D341Med (cell line): ENCODE results near the gene OBI1.

Source experiments
- DNase-seq: peaks from one replicate; pipeline ENCODE4 v3.0.0; 2012; ENCODE audit warnings: low spot score

OBI1 gene, protein sequence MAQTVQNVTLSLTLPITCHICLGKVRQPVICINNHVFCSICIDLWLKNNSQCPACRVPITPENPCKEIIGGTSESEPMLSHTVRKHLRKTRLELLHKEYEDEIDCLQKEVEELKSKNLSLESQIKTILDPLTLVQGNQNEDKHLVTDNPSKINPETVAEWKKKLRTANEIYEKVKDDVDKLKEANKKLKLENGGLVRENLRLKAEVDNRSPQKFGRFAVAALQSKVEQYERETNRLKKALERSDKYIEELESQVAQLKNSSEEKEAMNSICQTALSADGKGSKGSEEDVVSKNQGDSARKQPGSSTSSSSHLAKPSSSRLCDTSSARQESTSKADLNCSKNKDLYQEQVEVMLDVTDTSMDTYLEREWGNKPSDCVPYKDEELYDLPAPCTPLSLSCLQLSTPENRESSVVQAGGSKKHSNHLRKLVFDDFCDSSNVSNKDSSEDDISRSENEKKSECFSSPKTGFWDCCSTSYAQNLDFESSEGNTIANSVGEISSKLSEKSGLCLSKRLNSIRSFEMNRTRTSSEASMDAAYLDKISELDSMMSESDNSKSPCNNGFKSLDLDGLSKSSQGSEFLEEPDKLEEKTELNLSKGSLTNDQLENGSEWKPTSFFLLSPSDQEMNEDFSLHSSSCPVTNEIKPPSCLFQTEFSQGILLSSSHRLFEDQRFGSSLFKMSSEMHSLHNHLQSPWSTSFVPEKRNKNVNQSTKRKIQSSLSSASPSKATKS

DNA sequence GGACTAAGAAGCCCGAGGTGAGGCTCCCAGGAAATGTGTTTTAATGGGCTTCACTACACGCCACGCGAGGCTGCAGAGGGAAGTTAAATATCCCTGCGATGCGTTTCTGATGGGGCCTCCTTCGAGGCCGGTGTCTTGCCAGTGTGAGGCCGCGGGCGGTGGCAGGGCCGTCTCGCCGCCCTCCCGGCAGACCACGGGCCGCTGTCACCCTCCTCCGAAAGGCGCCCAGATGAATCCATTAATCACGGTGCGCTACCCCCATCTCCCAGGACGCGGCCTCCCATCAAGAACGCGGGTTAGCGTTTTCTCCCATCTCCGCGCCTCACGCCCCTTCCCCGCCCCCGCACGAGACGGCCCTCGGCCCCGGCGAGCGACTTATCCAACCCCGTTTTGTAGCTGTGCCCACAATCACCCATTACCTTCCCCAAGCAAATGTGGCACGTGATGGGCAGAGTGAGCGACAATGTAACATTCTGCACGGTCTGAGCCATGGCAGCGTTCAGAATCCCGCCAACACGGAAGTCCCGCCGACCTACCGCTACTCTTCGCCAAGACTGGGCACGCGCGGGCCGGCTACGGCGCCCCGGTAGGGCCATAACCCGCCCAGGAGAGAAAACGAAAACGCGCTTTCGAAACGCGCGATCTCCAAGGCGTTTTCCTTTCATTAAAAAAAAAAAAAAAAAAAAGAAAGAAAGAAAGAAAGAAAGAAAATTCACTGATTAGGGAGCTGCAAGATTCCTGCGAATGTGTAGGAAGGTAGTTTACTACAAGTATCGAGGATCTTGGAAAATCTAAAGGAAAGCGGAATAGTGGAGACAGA is at the start of gene OBI1:
Gene OBI1, minus strand, starts transcription at position 526 of the 820 bp plus-strand sequence. Its CDS starts 35 bp downstream, at position 491.
- DNase-seq, result peak; percentile 90

DNA sequence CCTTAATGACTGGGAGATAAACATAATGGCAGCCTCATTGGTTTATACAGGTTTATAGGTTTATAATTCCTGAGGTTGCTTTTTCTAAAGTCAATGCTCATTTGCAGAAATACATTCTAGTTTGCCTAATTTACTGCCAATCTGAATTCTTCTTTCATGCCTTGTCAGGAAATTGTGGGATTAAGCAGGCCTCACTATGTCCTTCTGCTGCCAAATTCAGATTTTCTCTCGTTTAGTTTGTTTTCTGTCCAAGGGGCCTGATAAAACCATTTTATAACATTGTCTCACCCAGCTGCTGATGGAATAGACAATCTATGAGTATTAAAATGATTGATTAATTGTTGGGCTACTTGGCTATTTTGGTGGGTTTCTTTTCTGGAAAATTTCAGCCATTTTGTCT is 42.4 kb upstream of the OBI1 start:
- DNase-seq, result no peak

DNA sequence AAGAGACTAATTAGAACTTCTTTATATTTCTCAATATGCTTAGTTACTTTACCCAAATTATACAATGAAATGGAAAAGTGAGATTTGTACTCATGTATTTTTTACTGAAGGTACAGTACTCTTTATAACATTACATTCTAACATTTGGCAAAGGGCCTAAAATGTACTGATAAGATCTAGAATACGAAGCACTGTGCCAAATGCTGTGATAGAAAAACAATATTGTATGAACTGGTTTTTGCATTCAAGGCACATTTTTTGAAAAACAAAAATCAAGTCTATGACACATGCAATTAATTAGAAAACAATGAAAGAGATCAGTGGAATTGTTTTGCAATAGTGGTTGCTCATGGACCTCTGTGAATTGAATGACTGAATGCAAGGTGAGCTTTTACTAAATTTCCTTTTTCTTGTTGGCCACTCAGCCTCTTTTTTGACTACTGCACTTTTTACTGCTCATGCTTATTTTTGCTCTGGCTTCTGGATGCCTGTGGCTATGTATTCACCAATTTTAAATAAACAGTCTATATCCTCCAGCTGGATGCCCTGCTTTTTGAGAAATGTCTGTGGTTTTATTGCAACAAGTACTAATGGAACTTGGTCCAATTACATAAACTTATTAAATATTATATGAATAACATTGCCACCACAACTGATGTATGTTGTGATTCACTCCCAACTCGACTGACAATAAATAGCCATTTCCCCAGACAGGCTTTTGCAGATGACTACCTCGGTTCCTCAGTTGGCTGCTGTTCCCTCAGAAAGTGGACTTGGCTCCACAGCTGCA is 41.4 kb upstream of the OBI1 start:
- DNase-seq, result no peak

DNA sequence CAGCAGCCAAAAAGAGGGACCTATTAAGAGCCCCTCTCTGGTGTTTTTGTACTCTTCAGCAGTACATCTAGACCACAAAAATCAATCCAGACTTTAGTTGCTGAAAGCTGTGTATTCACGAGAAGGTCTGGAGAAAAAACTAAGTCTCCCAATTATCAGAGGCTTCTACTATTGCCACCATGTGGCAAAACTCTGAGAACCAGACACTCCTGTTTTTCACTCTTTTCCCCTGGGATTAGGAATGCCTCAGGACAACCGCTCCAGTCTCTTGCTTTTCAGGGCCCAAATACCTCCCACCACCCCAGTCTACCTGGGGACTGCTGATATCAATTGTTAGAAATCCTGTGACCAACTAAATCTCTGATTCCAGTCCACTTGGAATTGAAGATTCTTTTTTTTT is 30.1 kb upstream of the OBI1 start:
- DNase-seq, result no peak

DNA sequence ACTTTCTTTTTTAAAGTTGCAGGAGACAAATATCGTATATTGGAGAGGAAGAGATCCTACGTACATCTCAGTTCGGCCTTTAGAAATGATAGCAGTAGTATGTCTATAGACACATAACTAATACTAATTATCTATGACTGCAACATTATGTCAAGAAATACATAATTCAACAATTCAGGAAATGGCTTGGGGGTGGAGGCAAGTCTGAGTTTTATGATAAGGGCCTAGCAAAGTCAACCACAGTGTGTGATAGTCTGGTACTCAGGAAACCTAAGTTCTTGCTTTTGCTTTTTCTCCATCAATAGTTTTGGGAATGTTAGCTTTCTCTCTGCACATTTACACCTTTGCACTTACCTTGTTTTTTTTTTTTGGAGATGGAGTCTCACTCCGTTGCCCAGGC is 27.5 kb upstream of the OBI1 start:
- no peak for DNase-seq

DNA sequence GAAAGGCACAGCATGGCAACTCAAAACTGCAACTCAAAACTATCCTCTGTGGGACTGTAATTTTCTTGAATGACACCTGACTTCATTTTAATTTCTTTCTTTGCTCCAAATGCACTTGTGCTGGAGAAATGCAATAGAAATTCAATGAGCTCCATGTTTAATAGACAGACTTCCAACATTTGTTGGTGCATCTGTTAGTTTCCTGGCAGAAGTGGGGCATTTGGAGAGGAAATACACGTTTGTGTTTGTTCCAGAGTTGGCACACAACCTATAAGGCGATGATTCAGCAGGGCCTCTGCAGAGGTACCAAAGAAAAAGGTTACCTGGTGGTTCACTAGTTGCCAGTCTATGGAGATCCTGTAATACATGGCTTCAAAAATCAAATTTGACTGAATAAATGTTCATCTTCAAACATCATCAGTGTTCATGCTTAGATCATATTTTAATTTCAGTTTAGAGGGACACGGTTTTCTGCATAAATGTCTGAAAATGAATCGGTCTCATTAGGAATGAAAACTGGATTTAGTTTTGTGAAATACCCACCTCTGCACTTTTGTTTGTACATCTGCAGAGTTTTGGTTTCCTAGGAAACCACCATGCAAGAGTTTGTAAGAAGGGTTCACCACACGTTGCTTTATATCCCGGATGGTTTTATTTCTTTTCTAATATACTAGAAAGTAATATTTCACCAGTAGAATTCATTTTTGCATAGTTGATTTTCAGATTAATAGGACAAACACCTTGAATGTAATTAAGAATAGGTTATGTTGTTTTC is 21.8 kb upstream of the OBI1 start:
- no peak for DNase-seq

DNA sequence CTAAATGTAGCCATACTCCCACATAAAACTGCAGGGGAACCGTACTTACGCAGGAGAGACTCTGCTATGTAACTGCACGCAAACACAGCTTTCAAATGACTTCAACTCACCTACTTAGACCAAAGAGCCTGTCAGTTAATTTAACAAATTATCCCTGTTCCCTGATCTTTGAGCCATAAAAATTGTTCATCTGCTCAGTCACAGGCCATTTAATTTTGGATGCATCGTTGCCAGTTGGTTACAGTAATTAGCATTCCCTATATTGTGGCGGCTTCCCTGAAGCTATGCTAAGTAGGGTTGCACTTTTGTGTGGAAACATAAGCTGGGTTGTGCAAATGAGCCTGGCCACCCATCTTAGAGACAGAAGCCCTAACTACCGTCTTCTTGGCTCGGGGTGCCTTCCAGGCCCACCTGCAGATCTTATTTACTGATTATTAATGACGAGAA is 21.2 kb upstream of the OBI1 start:
- no peak for DNase-seq

DNA sequence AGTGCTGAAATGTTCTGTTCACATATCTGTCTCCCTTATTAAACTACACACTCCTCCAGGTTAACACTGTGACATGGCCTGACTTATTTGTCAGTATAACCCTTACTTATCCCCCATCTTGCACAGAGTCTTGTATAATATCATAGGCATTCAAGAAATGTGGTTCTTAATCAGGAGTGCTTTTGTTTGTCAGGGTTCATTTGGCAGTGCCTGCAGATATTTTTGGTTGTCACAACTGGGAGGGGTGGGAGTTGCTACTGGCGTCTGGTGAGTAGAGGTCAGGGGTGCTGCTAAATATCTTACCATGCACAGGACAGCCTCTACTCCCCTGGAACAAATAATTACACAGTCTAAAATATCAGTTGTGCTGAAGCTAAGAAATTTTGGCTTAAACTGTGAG is 20.4 kb upstream of the OBI1 start:
- no peak for DNase-seq

DNA sequence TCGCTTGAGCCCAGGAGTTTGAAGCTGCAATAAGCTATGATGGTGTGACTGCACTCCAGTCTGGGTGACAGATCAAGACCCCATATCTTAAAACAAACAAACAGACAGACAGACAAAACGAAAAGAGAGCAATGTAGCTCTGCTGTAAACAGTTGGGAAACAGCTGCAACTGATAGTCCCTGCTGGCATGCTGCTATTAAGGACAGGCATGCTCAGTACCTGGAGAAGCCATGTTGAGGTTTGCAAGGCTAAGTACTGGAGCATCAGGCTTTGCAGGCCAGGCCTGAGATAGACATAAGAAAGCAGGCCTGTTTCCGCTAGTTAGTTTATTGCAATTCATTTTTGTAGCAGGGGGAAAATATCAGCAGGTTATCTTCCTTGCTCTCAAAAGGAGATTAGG is 16.2 kb upstream of the OBI1 start:
- DNase-seq, result no peak

DNA sequence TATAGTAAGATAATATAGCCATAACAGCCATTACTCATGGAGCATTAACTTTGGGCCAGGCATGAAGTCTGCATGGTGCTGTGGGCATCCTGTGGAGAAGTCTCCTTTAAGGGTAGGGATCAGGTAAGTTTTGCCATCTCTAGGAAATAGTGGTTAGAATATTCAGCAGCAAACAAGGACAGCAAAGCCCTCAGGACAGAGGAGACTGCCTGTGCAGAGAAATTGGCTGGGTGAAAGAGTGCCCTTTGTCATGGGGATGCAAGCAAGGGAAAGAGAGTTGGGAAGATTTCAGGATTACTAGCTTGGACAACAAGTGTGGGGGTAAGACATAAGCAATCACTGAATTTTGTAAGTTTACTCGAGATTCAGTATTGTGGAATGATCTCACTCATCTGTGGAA is 15.7 kb upstream of the OBI1 start:
- no peak for DNase-seq

DNA sequence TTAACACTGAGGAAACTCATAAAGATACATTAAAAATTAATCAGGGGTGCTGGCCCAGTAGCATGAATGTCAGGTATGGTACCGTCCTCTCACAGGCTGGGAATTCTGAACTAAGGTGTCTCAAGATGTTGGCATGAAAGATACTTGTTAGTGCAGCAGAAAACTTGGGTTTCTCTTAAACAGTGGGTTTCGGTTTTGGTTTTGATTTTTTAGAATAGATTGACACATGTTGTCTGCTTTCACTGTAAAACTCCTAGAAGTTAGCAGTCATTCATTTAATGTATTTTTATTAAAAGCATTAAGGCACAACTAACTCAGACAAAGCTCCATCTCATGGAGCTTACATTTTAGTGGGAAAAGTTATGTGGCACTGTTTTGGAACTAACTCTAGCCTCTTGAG is 3.5 kb upstream of the OBI1 start:
- no peak for DNase-seq

DNA sequence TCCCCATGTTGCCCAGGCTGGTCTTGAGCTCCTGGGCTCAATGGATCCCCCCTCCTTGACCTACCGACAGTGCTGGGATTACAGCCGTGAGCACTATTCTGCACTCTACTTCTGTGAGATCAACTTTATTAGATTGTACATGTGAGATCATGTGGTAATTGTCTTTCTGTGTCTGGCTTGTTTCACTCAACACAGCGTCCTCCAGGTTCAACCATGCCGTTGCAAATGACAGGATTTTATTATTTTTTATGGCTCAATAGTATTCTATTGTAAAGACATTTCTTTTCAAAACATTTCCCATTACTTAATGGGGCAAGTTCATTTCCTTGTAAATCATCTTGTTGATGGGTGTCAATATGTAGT is 1.5 kb upstream of the OBI1 start:
- DNase-seq, result no peak

DNA sequence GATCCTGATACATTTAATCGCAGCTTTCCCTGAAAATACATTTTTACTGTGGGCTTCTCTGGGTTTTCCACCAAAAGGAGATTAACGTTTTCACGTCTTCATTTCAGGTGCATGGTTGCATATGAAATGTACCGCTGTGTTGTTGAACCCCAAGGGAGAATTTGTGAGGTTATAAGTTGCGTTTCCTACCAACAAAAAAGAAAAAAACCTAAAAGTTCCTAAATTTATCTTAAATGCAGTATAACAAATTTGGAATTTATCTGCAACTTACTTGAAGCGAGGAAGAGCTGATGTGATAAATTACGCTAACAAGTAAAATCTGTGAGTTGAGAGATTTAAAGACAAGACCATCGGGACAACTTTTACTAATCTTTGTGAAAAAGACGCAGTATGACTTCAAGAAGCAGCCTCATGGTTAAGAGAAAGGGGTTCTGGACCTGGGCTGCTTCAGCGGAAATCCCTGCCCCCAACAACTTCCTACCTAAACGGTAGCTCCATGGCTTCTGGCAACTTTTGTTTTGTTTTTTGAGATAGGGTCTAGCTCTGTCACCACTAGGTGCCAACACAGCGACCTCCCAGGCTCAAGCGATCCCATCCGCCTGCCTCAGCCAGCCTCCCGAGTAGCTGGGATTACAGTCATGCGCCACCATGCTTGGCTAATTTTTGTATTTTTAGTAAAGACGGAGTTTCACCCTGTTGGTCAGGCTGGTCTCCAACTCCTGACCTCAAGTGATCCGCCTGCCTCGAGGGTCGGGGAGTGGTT is 958 bp upstream of the OBI1 start:
- DNase-seq, result no peak

DNA sequence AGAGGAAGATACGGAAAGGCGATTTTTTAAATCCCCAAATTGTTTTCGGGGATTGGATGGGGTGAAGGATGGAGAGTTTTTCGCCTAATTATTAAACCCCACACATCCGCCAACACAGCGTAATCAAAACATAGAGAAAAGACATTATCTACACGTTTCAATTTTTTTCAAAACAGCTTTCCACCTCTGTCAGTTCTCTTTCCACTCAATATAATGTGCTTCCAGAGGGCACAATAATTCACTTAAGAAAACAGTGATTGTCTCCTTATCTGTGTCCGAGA is 435 bp upstream of the OBI1 start:
- no peak for DNase-seq

DNA sequence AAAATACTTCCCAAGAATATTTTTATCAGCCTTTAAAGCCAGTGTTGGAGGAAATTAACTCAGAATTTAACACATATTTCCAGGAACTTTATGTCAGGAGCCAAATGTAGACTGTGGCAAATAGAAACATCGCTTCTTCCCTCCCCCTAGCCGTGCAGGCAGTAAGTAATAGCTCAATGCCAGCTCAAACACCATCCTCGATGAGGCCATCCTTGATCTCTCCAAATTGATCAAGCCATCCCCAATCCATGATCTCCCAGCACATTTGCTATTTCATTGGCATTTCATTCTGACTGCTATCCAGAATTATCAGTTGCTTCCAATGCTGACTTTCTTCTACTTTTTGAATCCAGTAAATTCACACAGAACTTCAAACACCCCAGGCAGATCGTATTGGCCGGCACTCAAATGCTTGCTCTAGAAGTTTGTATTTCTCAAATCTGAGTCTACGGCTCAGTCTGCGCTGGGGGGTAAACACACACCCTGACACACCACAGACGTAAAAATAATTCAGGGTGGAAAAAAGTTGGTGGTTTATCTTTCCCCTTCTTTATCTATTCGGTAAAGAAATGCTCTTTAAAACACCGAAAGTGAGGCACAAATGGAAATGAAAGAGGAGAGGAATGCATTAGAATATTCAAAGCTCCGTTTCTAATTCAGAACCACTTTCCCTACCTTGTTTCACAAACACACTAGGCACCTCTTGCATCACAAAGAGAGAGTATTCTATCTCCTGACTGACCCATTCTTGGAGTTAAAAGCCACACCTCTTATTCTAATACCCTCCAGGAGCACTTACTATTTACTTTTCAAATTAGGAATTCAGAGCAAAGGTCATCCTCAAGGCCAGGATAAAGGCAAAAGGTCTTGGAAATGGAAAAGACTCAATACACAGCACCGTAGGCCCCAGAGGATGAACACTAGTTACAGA is 991 bp downstream of the OBI1 start:
- no peak for DNase-seq

DNA sequence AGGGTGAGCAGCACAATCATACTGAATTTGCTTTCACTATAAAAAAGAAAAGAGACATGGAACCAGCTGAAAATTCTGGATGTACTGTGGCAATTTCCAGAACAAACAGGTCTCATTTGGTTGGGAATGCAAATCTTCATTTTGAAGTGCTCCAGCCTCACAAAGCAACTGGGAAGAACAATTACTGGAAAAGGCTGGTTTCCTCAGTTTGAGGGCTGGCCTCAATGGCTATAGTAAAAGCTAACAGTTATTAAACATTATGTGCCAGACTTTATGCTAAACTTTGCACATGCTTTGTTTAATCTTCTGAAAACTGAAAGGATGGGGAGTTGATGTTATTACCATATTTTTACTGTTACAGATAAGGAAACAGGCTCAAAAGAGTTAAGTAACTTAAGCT is 3.0 kb downstream of the OBI1 start:
- DNase-seq, result no peak

DNA sequence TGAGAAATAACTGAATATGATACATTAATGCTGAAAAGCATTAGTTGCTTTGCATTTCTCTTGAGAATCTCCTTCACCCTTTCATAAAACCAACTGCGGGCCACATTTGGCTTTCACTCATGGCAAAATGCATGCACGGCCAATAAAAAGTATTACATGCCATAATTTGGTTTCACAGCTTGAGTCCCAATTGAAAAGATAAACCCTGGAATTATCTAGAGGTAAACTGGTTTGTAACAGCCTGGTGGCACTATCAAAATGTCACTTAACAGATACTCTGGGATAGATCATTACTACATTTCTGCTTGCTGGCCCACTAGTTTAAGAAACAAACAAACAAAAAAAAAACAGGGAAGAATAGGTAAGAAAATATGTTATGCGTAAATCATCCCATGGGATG is 3.9 kb downstream of the OBI1 start:
- no peak for DNase-seq

DNA sequence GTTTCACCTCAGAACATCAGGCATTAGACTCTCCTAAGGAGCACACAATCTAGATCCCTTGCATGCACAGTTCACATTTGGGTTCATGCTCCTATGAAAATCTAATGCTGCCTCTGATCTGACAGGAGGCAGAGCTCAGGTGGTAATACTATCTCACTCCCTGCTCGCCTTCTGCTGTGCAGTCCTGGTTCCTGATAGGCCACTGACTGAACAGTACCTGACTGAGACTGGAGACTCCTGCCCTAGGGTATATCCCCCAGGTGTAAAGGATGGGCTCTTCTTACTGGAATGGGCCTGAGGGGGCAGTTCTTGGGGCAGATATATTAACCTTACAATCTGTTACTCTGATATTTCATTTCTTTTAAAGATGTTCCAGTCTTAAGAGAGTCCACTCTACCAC is 6.3 kb downstream of the OBI1 start:
- no peak for DNase-seq

DNA sequence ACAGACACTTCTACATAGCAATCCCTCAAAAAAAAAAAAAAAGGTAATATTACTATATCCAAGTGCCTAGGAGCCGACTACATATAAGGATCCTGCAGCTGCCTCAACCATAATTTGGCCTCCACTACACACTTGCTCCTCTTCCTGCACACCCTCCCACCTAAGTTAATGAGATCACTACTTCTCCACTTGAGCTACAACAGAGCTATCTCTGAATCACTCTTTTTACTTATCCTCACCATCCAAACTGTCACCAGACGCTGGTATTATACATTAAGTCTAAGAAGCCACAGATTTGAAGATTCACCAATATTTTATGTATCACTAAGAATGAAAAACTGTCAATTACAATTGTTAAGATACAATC is 8.3 kb downstream of the OBI1 start:
- DNase-seq, result no peak
